Activated CD8-positive, alpha-beta memory T cell treated with anti-CD3 and anti-CD28 coated beads, Interleukin-2, amount 50 U/mL, for 24 hours (primary cell): ENCODE measurements around the gene KIF4B.
"Not testable (repeated sequence)": the region's sequence is repeated elsewhere in the genome, so short reads cannot be mapped to it uniquely, and the experiment has no call there.

Experiments used
- DNase-seq: peaks from one replicate; pipeline ENCODE4 v3.0.0-alpha.2; 2020; ENCODE audit errors: extremely low read depth

The KIF4B gene, protein sequence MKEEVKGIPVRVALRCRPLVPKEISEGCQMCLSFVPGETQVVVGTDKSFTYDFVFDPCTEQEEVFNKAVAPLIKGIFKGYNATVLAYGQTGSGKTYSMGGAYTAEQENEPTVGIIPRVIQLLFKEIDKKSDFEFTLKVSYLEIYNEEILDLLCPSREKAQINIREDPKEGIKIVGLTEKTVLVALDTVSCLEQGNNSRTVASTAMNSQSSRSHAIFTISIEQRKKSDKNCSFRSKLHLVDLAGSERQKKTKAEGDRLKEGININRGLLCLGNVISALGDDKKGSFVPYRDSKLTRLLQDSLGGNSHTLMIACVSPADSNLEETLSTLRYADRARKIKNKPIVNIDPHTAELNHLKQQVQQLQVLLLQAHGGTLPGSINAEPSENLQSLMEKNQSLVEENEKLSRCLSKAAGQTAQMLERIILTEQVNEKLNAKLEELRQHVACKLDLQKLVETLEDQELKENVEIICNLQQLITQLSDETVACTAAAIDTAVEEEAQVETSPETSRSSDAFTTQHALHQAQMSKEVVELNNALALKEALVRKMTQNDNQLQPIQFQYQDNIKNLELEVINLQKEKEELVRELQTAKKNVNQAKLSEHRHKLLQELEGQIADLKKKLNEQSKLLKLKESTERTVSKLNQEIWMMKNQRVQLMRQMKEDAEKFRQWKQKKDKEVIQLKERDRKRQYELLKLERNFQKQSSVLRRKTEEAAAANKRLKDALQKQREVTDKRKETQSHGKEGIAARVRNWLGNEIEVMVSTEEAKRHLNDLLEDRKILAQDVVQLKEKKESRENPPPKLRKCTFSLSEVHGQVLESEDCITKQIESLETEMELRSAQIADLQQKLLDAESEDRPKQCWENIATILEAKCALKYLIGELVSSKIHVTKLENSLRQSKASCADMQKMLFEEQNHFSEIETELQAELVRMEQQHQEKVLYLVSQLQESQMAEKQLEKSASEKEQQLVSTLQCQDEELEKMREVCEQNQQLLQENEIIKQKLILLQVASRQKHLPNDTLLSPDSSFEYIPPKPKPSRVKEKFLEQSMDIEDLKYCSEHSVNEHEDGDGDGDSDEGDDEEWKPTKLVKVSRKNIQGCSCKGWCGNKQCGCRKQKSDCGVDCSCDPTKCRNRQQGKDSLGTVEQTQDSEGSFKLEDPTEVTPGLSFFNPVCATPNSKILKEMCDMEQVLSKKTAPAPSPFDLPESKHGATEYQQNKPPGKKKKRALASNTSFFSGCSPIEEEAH

DNA sequence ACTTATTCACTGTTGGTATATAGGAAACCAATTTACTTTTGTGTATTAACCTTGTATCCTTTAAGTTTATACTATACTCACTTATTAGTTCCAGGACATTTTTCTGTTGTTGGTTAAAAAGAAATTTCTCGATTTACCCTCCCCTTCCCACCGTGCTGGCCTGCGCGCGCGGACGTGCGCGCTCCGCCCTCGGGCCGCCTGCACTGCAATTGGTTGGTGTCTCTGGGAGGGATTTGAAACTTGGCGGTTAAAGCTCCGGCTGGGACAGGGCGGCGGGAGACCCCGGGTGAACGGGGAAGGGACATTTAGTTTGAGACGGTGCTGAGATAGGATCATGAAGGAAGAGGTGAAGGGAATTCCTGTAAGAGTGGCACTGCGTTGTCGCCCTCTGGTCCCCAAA, at the start of gene KIF4B:
TSS of gene KIF4B (plus strand) at position 230 of the 400 bp plus-strand sequence. CDS start at position 335, 105 bp downstream.
- no peak for DNase-seq

GRCh38 chr5:154966081-154966841, 47.3 kb upstream of the KIF4B start:
- DNase-seq: no peak

DNA sequence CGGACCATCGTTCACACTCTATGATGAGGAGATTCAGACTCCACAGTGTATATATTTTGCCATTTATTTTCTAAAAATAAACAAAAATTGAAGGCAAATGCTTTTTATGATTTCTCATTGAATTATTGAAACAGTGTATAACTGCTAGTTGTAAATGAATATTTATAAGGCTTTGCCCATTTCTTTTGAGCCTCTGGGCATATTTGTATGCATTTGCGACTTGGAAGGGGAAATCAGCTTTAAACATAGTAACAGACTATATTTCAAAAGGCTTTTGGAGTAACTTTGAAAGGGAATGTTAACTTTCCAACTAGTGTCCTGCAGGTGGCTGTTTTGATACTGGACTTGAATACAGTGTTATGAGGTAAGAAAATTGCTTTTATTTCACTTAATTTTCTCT, 46.7 kb upstream of the KIF4B start:
- DNase-seq: no peak

GRCh38 chr5:154967421-154968024, 46.0 kb upstream of the KIF4B start:
- DNase-seq: no peak

GRCh38 chr5:154968953-154969352, 44.6 kb upstream of the KIF4B start:
- DNase-seq: no peak

- no peak for DNase-seq
Measured at GRCh38 chr5:154970759-154971158, 42.8 kb upstream of the KIF4B start.

GRCh38 chr5:154971501-154971900, 42.1 kb upstream of the KIF4B start:
- DNase-seq: no peak

DNA sequence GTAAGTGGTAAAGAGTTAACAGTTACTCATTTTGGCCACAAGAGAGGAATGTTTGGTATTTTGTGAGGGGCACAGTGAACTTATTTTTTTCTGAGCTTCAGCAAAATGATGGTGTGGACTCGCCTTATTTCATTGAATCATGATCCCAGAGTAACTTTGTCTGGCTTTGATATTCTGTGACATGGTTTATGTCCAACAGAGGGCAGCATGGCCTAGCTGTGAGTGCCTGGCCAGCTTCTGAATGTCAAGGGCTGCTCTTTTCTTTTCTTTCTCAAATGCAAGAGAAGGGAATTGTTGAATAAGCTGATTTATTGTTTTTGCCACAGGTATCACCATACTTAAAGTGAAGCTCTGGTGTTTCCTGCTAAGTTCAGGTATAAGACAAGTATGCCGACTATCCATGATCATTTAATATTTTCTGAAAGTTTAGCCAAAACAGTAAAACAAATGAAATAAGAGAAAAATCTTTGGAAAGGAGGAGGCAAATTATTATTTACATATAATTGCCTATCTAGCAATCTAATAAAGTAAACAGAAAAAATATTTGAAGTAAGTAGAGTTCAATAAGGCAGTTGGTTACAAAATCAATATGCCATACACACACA, 41.0 kb upstream of the KIF4B start:
- DNase-seq: no peak

- DNase-seq: not testable (repeated sequence)
Measured at GRCh38 chr5:154976082-154976481, 37.5 kb upstream of the KIF4B start.

- DNase-seq: no peak
Measured at GRCh38 chr5:154977409-154977808, 36.1 kb upstream of the KIF4B start.

- not testable (repeated sequence) for DNase-seq
Measured at GRCh38 chr5:154978294-154978693, 35.3 kb upstream of the KIF4B start.

DNA sequence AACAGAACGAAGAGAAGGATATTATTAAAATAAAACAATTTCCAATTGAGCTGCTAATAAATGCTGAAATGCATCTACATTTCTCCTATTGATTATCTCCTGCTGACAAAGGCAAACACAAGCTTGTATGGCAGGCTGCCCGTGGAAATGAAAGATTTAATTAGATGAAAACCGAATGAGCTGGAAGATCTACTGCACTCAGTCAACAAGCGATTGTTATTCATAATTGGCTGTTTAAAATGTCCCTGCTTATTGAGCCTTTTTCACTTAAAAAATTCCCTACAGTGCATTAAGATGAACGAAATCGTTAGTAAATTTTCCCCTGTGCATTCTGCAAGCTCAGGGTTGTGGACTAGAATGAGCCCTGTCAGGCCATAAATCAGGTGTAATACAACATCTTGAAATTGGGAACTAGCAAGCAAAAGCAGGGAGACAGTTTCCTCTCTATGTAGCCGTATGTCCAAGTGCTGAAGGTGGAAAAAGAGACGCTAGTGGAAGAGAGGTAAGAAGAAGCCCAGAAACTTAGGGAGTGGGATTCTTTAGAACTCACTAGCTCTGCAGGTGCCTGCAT, 28.5 kb upstream of the KIF4B start:
- DNase-seq: no peak

GRCh38 chr5:154986151-154986550, 27.4 kb upstream of the KIF4B start:
- no peak for DNase-seq

- no peak for DNase-seq
Measured at GRCh38 chr5:154989626-154990025, 23.9 kb upstream of the KIF4B start.

DNA sequence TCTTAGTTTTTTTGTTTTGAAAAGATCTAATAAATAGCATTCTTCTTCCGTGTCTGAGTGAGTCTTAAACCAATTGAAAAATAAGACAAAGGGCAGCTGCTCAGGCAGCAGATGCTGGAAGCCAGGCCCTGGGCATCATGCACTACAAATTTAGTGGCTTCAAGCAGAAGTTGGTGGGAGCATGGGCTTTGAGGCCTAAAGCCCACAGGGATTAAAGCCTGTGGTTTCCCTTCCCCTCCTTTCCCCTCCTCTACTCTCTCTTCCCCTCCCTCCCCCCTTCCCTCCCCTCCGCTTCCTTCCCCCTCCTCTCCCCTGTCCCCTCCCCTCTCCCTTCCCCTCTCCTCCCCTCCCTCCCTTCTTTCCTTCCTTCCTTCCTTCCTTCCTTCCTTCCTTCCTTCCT, 20.1 kb upstream of the KIF4B start:
- DNase-seq: no peak

DNA sequence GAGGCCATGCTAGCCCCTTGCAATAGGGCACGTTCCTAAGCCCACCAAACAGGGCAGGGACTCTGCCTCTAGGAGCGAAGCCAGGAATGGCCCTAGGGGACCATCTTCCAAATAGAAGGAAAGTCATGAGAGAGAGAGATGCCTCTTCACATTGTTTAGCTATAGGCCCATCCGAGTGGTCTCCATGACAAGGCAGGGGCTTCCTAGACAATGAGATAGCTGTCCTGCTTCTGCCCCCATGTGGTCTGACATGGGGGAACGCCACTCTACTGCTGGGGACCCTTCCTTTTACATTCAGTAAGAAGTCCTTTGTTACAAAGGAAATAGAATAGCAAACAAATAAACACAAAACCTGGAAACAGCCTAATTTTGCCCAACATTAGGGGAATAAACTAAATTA, 17.9 kb upstream of the KIF4B start:
- no peak for DNase-seq

DNA sequence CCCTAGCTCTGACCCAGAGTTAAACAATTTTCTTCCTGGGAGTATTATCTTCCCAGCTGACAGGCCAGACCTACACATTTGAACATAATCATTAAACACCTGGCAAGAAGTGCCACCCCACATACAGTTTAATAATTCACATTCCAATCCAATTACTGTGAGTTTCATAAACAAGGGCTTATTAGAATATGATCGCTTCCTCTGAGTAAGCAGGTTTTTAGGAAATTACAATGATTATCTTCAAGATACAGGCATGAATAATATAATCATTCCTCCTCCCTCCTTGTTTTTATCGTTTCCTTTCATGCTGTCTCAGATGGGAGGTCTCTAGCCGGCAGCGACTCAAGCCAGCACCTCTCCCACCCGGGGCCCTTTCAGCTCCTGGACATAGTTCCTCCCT, 15.8 kb upstream of the KIF4B start:
- no peak for DNase-seq

- no peak for DNase-seq
Measured at GRCh38 chr5:154999865-155000264, 13.7 kb upstream of the KIF4B start.

DNA sequence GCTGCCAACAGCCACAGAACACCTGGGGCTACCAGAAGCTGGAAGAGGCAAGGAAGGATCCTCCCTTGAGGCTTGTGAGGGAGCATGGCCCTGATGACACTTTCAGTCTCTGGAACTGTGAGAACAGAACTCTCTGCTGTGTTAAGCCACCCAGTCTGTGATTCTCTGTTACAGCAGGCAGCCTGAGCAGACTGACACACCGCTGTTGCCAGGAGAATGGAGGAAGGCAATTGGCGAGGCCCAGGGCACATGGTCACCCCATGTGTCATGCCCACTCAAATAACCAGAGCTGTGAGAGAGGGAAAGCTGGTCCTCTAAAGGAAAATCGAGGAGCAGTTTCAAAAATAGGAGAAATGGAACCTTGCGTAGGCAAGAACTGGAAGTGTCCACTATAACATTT, 12.0 kb upstream of the KIF4B start:
- DNase-seq: no peak

- not testable (repeated sequence) for DNase-seq
Measured at GRCh38 chr5:155002722-155003121, 10.8 kb upstream of the KIF4B start.
